DOHH2 (cell line): Measurements from ENCODE around the gene L3MBTL3.
"Not testable (repeated sequence)": the region's sequence is repeated elsewhere in the genome, so short reads cannot be mapped to it uniquely, and the experiment has no call there.

Experiments
- H3F3A ChIP-seq: fragments of 200-600 bp; sonication (generic), shearing (Covaris generic); 2 replicates; pipeline ENCODE4 v1.6.0; 2016; ENCODE audit warnings: antibody characterized with exemption, mild to moderate bottlenecking; ENCODE audit not compliant: control insufficient read depth, insufficient read depth
- H3K27ac ChIP-seq: fragments of 200-600 bp; sonication (generic); 2 replicates; pipeline ENCODE4 v1.5.1; 2014; ENCODE audit warnings: low read depth, mild to moderate bottlenecking, low read length, moderate library complexity
- H3K27me3 ChIP-seq: fragments of 200-600 bp; sonication (generic); 2 replicates; pipeline ENCODE4 v1.6.1; 2014; ENCODE audit warnings: mild to moderate bottlenecking, low read length, mixed read lengths; ENCODE audit not compliant: control insufficient read depth
- H3K36me3 ChIP-seq: fragments of 200-600 bp; sonication (generic); 2 replicates; pipeline ENCODE4 v1.6.1; 2014; ENCODE audit warnings: mild to moderate bottlenecking, low read length, moderate library complexity, mixed read lengths; ENCODE audit not compliant: control insufficient read depth
- H3K4me1 ChIP-seq: fragments of 200-600 bp; sonication (generic); 2 replicates; pipeline ENCODE4 v1.6.1; 2014; ENCODE audit warnings: mild to moderate bottlenecking, low read length, mixed read lengths; ENCODE audit not compliant: control insufficient read depth
- H3K4me2 ChIP-seq: fragments of 200-600 bp; sonication (generic); 2 replicates; pipeline ENCODE4 v1.6.0; 2014; ENCODE audit warnings: mild to moderate bottlenecking, low read length, moderate library complexity
- H3K4me3 ChIP-seq: fragments of 200-600 bp; sonication (generic); 2 replicates; pipeline ENCODE4 v1.5.1; 2014; ENCODE audit warnings: mild to moderate bottlenecking, low read length, mixed read lengths
- H3K79me2 ChIP-seq: fragments of 200-600 bp; sonication (generic); 2 replicates; pipeline ENCODE4 v1.6.1; 2014; ENCODE audit warnings: mild to moderate bottlenecking, low read length, mixed read lengths; ENCODE audit not compliant: control insufficient read depth
- H3K9me2 ChIP-seq: fragments of 200-600 bp; sonication (generic); replicated peaks from 2 replicates; pipeline ENCODE4 v1.6.1; 2014; ENCODE audit warnings: mild to moderate bottlenecking, low read length, mixed read lengths; ENCODE audit not compliant: control insufficient read depth
- H3K9me3 ChIP-seq: fragments of 200-600 bp; sonication (generic); 2 replicates; pipeline ENCODE4 v1.6.1; 2014; ENCODE audit warnings: antibody characterized with exemption, low read length, mixed read lengths; ENCODE audit not compliant: control insufficient read depth, insufficient read depth
- H4K20me1 ChIP-seq: fragments of 200-600 bp; sonication (generic); 2 replicates; pipeline ENCODE4 v1.6.0; 2014; ENCODE audit warnings: low read depth, mild to moderate bottlenecking, antibody characterized with exemption, low read length, moderate library complexity; ENCODE audit not compliant: control insufficient read depth, insufficient read depth
- EZH2phosphoT487 ChIP-seq: fragments of 200-600 bp; sonication (generic); IDR thresholded peaks from 2 replicates; pipeline ENCODE4 v1.6.1; 2017; ENCODE audit warnings: borderline replicate concordance, mild to moderate bottlenecking, antibody characterized with exemption, low read length, moderate library complexity, mixed read lengths
- TF ChIP-seq, protein P1 (sequence below): fragments of 200-600 bp; sonication (generic); IDR thresholded peaks from one replicate; pipeline ENCODE4 v1.5.1; 2014; ENCODE audit warnings: antibody characterized with exemption, mild to moderate bottlenecking, low read depth, low read length; ENCODE audit not compliant: poor library complexity, severe bottlenecking

The L3MBTL3 gene

GRCh38 chr6:130116273-130116672, 97.9 kb downstream of the L3MBTL3 start:
- H3K4me2 ChIP-seq: peak overlapping the region; percentile 68
- H3K9me2 ChIP-seq: no peaks in the 10 kb centered on the region
- H3F3A ChIP-seq: peaks cover 3% of the 10 kb centered on the region; the same call in 1 of the 2 replicates
- H4K20me1 ChIP-seq: no peaks in the 10 kb centered on the region
- peaks cover 50% of the 10 kb centered on the region for H3K4me1 ChIP-seq
- H3K79me2 ChIP-seq: no peaks in the 10 kb centered on the region
- H3K9me3 ChIP-seq: no peaks in the 10 kb centered on the region
- H3K36me3 ChIP-seq: no peaks in the 10 kb centered on the region; the same call in 1 of the 2 replicates
- TF ChIP-seq, protein P1, sequence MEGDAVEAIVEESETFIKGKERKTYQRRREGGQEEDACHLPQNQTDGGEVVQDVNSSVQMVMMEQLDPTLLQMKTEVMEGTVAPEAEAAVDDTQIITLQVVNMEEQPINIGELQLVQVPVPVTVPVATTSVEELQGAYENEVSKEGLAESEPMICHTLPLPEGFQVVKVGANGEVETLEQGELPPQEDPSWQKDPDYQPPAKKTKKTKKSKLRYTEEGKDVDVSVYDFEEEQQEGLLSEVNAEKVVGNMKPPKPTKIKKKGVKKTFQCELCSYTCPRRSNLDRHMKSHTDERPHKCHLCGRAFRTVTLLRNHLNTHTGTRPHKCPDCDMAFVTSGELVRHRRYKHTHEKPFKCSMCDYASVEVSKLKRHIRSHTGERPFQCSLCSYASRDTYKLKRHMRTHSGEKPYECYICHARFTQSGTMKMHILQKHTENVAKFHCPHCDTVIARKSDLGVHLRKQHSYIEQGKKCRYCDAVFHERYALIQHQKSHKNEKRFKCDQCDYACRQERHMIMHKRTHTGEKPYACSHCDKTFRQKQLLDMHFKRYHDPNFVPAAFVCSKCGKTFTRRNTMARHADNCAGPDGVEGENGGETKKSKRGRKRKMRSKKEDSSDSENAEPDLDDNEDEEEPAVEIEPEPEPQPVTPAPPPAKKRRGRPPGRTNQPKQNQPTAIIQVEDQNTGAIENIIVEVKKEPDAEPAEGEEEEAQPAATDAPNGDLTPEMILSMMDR: no peak
- TF ChIP-seq EZH2phosphoT487: no peak
- no peaks in the 10 kb centered on the region for H3K27me3 ChIP-seq
- H3K27ac ChIP-seq: peak overlapping the region; percentile 78
- peak overlapping the region; percentile 52; the same call in 1 of the 2 replicates for H3K4me3 ChIP-seq

- H3K9me3 ChIP-seq, H4K20me1 ChIP-seq, H3K36me3 ChIP-seq, H3K79me2 ChIP-seq, H3F3A ChIP-seq, H3K27me3 ChIP-seq, H3K4me3 ChIP-seq, H3K9me2 ChIP-seq, H3K27ac ChIP-seq: not testable (repeated sequence)
- H3K4me1 ChIP-seq: peaks cover 50% of the 10 kb centered on the region
- peak overlapping the region; percentile 17; the same call in 1 of the 2 replicates for H3K4me2 ChIP-seq
Observed at GRCh38 chr6:130117187-130117701, 98.9 kb downstream of the L3MBTL3 start.

DNA sequence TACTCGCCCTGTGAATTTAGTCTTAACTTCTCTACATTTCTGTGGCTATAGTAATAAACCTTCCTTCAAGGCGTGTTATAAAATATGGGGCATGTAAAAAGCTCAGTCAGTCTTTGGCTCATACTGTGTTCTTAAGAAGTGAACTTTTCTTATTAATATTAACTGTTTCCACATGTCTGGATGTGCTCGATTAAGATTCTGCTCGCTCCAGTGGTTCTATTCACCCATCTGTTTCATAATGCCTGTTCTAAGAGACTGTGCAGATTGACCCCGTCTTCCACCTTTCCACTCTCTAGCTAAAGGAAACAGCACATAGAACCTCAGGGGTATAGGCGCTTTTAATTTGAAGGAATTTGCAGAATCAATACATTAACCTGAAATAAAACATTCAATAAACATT, 99.9 kb downstream of the L3MBTL3 start:
- Histone ChIP-seq H3K9me3 (no peaks in the 10 kb centered on the region), H3K9me2 (no peaks in the 10 kb centered on the region), H4K20me1 (no peaks in the 10 kb centered on the region), H3F3A (peaks cover 3% of the 10 kb centered on the region; the same call in 1 of the 2 replicates), H3K4me2 (peak overlapping the region; percentile 17), H3K27me3 (no peaks in the 10 kb centered on the region), H3K27ac (no peak overlapping the region), H3K4me1 (peaks cover 50% of the 10 kb centered on the region), H3K36me3 (no peaks in the 10 kb centered on the region; the same call in 1 of the 2 replicates), H3K79me2 (no peaks in the 10 kb centered on the region), H3K4me3 (no peak overlapping the region)
- TF ChIP-seq, protein P1: no peak
- no peak for TF ChIP-seq EZH2phosphoT487

DNA sequence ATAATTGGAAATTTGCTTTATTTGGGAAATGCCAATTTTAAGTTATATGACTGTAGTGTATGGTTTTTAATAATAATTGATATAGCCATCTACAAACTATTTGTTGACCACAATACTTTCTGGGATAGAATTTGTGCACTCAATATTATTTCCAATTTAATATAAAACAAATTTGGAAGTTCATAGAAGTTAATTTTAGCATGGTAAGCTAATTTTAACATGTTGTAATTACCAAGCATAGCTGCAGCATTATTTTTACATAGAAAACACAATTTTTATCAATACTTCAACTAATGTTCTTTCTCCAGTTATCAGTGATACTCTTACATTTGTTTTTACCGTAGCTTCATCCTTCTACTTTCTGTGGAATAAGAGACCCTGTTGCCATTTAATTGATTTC, 100.8 kb downstream of the L3MBTL3 start:
- Histone ChIP-seq H3K79me2 (no peaks in the 10 kb centered on the region), H3K4me1 (peaks cover 41% of the 10 kb centered on the region), H3K4me3 (no peak overlapping the region), H3K9me2 (no peaks in the 10 kb centered on the region), H3K36me3 (no peaks in the 10 kb centered on the region; the same call in 1 of the 2 replicates), H3K9me3 (no peaks in the 10 kb centered on the region), H3K4me2 (no peak overlapping the region), H4K20me1 (no peaks in the 10 kb centered on the region), H3F3A (peaks cover 3% of the 10 kb centered on the region; the same call in 1 of the 2 replicates), H3K27ac (no peak overlapping the region), H3K27me3 (no peaks in the 10 kb centered on the region)
- TF ChIP-seq, protein P1: no peak
- no peak for TF ChIP-seq EZH2phosphoT487
